Activated CD8-positive, alpha-beta memory T cell treated with anti-CD3 and anti-CD28 coated beads, Interleukin-2, amount 50 U/mL, for 1 hour (primary cell): ENCODE results near the gene DEPDC1B.
"Not testable (repeated sequence)": the region's sequence is repeated elsewhere in the genome, so short reads cannot be mapped to it uniquely, and the experiment has no call there.

Experiments used
- DNase-seq: peaks from one replicate; pipeline ENCODE4 v3.0.0-alpha.2; 2020; ENCODE audit errors: extremely low read depth

DEPDC1B gene

GRCh38 chr5:60699288-60699608 is 718 bp downstream of the DEPDC1B start:
- no peak for DNase-seq

DNA sequence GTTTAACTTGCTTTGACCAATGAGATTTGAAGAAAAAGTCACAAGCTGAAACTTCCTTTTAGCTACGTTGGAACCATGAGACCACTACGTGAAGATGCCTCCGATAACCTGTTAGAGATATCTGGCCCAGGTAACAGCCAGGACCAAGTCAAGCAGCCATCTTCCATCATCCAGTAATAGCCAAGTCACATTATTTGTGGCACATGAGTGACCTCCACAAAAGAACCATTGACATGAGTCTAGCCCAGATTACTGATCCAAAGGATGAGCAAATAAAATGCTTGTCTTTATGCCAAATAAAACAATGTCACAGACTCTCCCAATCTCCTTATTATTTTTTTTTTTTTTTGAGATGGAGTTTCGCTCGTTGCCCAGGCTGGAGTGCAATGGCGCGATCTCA is 1.6 kb downstream of the DEPDC1B start:
- no peak for DNase-seq

- DNase-seq: no peak
These were observed 9.6 kb downstream of the DEPDC1B start for GRCh38 chr5:60690326-60690725.

DNA sequence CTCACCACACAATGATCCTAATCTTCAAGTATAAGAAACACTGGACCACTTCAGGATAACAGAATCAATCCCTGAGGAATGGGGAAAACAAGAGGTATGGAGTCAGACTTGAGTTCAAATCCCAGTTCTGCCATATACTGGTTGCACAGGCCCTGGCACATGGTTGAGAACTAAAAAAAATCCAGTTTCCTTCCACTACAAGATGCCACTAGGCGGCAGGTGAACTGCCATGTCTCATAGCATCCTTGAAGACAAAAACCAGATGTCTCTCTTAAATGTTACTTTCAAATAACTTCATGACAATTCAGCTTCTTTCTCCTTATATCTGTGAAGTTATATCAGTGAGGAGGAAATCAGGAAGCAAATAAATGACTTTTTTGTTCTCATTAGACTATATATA is 11.0 kb downstream of the DEPDC1B start:
- no peak for DNase-seq

- no peak for DNase-seq
These were observed 11.8 kb downstream of the DEPDC1B start for GRCh38 chr5:60687927-60688720.

GRCh38 chr5:60686157-60686556 is 13.8 kb downstream of the DEPDC1B start:
- no peak for DNase-seq

DNA sequence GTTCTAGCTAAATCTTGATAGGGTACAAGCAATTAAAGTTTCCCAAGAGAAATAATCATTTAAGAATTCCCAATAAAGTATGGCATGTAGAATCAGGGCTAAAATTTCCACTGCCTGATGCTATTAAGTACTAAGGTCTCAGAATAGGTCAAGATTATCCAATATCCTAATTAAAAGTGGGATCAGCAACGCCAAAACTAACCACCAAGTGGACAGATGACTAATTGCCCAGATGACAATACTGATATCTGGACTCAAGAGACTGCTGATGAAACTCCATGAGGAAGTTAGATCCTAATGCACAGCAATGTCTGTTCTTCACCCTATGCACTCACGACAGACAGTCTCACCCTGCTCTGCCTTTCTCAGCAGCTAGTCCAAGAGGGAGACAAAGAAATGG is 14.3 kb downstream of the DEPDC1B start:
- no peak for DNase-seq

DNA sequence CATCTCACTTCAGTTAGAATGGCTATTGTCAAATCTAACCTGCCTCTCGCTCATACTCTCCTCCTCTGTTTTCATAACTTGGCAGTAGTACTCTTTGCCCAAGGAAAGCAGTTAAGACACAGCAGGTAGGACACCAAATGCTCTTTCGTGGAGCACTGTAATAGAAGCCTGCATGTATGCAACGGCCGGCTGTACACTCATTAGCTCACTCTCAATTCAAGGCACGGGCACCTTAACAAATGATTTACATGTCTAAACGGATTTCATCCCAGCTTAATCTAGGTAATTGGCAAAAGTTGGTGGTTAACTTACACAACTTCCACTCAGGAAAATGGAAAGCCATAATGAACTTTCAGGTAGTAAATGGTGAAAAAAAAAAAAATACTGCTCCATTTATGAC is 14.9 kb downstream of the DEPDC1B start:
- DNase-seq: no peak

DNA sequence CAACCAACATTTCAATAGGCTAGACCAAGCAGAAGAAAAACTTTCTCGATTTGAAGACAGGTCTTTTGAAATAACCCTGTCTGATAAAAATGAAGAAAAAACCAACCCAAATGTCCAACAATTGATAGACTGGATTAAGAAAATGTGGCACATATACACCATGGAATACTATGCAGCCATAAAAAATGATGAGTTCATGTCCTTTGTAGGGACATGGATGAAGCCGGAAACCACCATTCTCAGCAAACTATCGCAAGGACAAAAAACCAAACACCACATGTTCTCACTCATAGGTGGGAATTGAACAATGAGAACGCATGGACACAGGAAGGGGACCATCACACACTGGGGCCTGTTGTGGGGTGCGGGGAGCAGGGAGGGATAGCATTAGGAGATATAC is 18.0 kb downstream of the DEPDC1B start:
- DNase-seq: not testable (repeated sequence)

DNA sequence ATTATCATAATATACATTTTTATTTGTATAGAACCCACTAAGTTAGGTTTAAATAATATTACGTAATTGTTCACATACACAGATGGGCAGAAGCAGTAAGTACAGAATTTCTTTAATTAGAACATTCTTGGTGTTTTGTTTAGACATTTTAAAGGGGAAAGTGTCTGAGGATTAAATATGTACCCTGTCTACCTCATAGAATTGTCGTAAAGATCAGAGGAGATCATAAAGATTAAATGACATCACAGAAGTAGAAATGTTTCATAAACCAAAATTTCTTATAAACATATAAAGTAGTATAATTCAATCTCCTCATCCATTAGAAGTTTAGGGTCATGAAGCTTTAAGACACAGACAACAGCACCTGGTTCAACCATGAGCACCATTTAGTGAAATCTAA is 20.1 kb downstream of the DEPDC1B start:
- DNase-seq: no peak

DNA sequence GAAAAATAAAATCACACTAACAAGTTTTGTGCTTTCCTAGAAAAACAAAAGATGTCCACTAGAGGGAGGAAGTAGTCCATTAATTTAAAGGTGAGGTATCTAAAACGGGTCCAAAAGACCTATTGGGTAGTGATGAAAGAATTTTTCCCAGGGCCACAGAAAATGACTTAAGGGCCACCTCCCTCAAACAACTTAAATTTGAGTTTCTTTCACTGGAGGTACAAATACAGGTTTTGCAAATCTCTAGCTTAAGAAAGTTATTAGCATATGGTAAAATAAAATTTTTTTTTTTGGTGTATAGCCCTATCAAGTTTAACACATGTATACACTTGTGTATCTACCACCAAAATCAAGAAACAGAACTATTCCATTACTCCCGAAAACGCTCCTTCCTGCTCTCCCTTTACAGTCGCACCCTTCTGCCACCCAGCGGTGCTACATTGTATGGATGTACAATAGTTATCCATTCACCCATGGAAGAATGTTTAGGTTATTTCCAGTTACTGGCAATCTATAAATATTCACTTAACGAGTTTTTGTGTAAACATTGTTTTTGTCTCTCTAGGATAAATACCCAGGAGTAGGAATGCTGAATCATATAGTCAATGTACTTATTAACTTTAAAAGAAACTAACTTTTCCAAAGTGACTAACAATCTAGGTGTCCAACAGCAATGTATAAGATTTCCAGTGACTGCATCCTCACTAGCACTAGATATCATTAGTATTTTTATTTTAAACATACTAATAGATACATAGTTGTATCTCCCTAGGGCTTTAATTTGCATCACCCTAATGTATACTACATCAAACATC is 21.9 kb downstream of the DEPDC1B start:
- DNase-seq: no peak

GRCh38 chr5:60675286-60675685 is 24.7 kb downstream of the DEPDC1B start:
- DNase-seq: no peak

DNA sequence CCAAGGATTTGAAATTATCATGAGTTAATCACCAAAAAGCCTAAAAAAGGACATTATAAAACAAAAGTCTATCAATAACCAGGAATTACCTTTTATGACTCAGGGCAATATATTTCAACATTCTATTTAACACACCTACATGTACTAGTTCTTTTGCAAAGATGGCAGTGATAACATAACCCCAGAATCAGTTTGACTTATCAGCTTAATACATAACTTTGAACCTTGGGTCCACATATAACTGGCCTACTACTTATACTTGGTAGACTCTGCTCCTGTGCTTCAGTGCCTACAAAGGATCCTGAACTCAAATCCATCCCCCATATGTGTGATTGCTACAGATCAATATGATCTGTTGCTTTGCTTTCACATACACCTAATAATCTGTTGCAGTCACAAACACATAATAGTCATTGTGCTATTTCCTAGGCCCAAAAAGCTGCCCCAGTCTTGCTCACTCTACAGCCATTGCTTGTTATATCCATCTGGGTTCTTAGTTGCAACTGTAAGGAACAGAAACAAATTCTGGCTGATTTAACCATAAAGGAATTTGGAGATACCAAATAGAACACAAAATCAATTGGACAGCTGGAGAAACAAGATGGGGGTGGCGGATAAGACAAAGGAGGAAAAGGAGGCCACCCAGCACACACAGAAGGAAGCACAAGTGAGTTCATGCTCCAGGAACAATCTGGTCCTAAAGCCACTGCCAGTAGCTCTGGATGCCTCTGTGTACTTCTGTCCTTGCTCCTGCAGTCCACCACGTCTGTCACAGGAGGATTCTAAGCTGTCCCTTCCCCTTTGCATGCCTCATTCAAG is 25.5 kb downstream of the DEPDC1B start:
- DNase-seq: no peak

- DNase-seq: no peak
These were observed 26.6 kb downstream of the DEPDC1B start for GRCh38 chr5:60673334-60673733.

GRCh38 chr5:60672693-60673264 is 27.2 kb downstream of the DEPDC1B start:
- DNase-seq: no peak

DNA sequence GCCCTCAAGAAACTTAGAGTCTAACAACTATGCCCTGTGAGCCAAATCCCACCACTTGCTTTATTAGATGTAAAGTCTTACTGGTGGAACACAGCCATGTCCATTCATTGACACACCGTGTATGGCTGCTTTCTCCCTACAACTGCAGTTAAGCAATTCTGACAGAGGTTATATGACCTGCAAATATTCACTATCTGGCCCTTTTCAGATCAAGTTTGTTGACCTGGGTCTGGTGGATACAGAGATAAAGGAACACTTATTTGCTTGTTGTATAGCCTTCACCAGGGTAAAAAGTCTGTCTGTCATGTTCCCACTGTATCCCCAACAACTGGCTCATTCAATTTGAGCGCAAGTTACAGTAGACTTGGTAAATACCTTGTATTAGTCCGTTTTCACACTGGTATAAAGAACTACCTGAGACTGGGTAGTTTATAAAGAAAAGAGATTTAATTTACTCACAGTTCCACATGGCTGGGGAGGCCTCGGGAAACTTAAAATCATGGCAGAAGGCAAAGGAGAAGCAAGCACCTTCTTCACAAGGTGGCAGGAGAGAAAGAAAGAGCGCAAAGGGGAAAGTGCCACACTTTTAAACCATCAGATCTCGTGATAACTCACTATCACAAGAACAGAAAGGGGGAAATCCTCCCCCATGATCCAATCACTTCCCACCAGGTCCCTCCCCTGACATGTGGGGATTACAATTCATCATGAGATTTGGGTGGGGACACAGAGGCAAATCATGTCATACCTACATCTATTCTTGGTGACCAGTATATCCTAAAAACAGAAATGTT is 27.9 kb downstream of the DEPDC1B start:
- DNase-seq: no peak

GRCh38 chr5:60670749-60671148 is 29.2 kb downstream of the DEPDC1B start:
- no peak for DNase-seq

DNA sequence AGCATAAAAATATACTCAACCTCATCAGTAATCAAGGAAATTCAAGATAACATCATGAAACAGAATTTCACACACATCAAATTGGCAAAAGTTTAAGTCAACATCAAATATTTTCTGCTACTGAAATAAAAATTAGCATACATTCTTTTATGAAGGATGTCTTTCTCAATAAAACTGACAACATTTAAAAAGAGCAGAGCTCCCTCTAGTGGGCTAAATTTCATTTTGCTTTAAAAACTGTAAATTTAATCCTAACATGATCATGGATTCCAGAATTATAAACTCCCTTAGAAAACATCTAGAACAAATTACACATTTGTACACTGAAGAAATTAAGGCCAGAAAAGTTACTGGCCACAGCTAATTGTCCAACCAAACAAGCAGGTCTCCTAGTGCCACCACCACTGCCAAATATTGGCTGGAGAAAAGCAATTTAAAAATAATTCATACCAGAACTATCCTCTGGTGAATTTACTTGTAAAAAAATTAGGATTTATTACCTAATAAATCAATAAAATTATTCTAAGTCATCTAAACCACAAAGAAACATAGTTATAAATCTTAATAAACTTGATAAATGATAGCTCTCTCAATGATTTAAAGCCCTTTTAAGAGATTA is 31.2 kb downstream of the DEPDC1B start:
- no peak for DNase-seq

GRCh38 chr5:60651872-60652620 is 47.9 kb downstream of the DEPDC1B start:
- no peak for DNase-seq

- DNase-seq: no peak
These were observed 50.6 kb downstream of the DEPDC1B start for GRCh38 chr5:60649288-60649917.
